GM23338 (cell line): Measurements from ENCODE around the gene KEAP1. TPM values are rescaled to one million over a fixed set of nuclear protein-coding genes. Genes with fewer than 3 reads are reported as not detected.
A peak's percentile ranks its signal among the peaks of the same experiment; 100 is the strongest.

Experiments
- ATAC-seq: fragments of 200-7000 bp; cut with Tn5 transposase; 3 replicates; pipeline ENCODE4 v1.9.1; 2020
- DNase-seq: peaks from one replicate; pipeline ENCODE4 v3.0.0-alpha.2; 2015; ENCODE audit warnings: low spot score
- H2AFZ ChIP-seq: fragments of 200-600 bp; sonication (generic); 2 replicates; pipeline ENCODE4 v1.8.0; 2016; ENCODE audit warnings: antibody characterized with exemption, mild to moderate bottlenecking, moderate library complexity
- H3F3A ChIP-seq: fragments of 200-600 bp; sonication (generic); replicated peaks from 2 replicates; pipeline ENCODE4 v1.8.0; 2017; ENCODE audit warnings: antibody characterized with exemption, mixed run types, low read depth
- H3K27ac ChIP-seq: fragments of 200-600 bp; sonication (generic); 2 replicates; pipeline ENCODE4 v1.6.1; 2016; ENCODE audit warnings: low read depth
- H3K27me3 ChIP-seq: fragments of 200-600 bp; sonication (generic); 2 replicates; pipeline ENCODE4 v1.8.0; 2016; ENCODE audit warnings: mild to moderate bottlenecking, mixed run types, moderate library complexity; ENCODE audit not compliant: insufficient read depth
- H3K36me3 ChIP-seq: fragments of 200-600 bp; sonication (generic); 2 replicates; pipeline ENCODE4 v1.8.0; 2016; ENCODE audit warnings: mild to moderate bottlenecking; ENCODE audit not compliant: insufficient read depth
- H3K4me1 ChIP-seq: fragments of 200-600 bp; sonication (generic); 2 replicates; pipeline ENCODE4 v1.8.0; 2016; ENCODE audit warnings: mild to moderate bottlenecking, moderate library complexity; ENCODE audit not compliant: insufficient read depth
- H3K4me2 ChIP-seq: fragments of 200-600 bp; sonication (generic); 2 replicates; pipeline ENCODE4 v1.7.1; 2017; ENCODE audit warnings: mixed run types
- H3K4me3 ChIP-seq: fragments of 200-600 bp; sonication (generic); 2 replicates; pipeline ENCODE4 v1.6.1; 2016; ENCODE audit warnings: mixed run types
- H3K79me2 ChIP-seq: fragments of 200-600 bp; sonication (generic); replicated peaks from 2 replicates; pipeline ENCODE4 v1.8.0; 2017; ENCODE audit warnings: mild to moderate bottlenecking; ENCODE audit not compliant: insufficient read depth
- H3K9me2 ChIP-seq: fragments of 200-600 bp; sonication (generic); 2 replicates; pipeline ENCODE4 v1.8.0; 2017; ENCODE audit not compliant: insufficient read depth
- H4K20me1 ChIP-seq: fragments of 200-600 bp; sonication (generic); replicated peaks from 2 replicates; pipeline ENCODE4 v1.8.0; 2017; ENCODE audit warnings: mild to moderate bottlenecking; ENCODE audit not compliant: insufficient read depth
- H3K27ac Mint-ChIP-seq: 2 replicates; pipeline ENCODE4 v1.8.0; 2020; ENCODE audit warnings: inconsistent platforms, mild to moderate bottlenecking, moderate library complexity, mixed read lengths
- H3K27me3 Mint-ChIP-seq: 3 replicates; pipeline ENCODE4 v1.8.0; 2022; ENCODE audit warnings: low read depth, mild to moderate bottlenecking, moderate library complexity, mixed read lengths, inconsistent platforms; ENCODE audit not compliant: insufficient read depth, poor library complexity
- H3K36me3 Mint-ChIP-seq: 3 replicates; pipeline ENCODE4 v1.8.0; 2021; ENCODE audit warnings: low read depth, mild to moderate bottlenecking, inconsistent platforms, moderate library complexity, mixed read lengths
- H3K4me1 Mint-ChIP-seq: 3 replicates; pipeline ENCODE4 v1.8.0; 2020; ENCODE audit warnings: mild to moderate bottlenecking, inconsistent platforms, mixed read lengths
- H3K4me3 Mint-ChIP-seq: 3 replicates; pipeline ENCODE4 v1.8.0; 2021; ENCODE audit warnings: moderate library complexity, mild to moderate bottlenecking, inconsistent platforms, mixed read lengths
- H3K9me3 Mint-ChIP-seq: 3 replicates; pipeline ENCODE4 v1.8.0; 2020; ENCODE audit warnings: moderate library complexity, mild to moderate bottlenecking, inconsistent platforms, mixed read lengths
- CREB1 ChIP-seq: fragments of 250-450 bp; sonication (Bioruptor Pico); IDR thresholded peaks from 2 replicates; pipeline ENCODE4 v1.5.0; 2020; ENCODE audit warnings: low read depth, mild to moderate bottlenecking, moderate library complexity
- NANOG ChIP-seq: IDR thresholded peaks from 2 replicates; pipeline ENCODE4 v1.6.1; 2016; ENCODE audit warnings: antibody characterized with exemption, borderline replicate concordance
- STAT1 ChIP-seq: IDR thresholded peaks from one replicate; pipeline ENCODE4 v1.6.1; 2016; ENCODE audit warnings: antibody characterized with exemption; ENCODE audit not compliant: unreplicated experiment
- ZNF331 ChIP-seq: fragments of 250-450 bp; sonication (Bioruptor Pico); IDR thresholded peaks from 2 replicates; pipeline ENCODE4 v1.5.0; 2020; ENCODE audit warnings: low read depth, mild to moderate bottlenecking, moderate library complexity
- polyA plus RNA-seq: library from polyadenylated mRNA; unstranded; fragments of >200 nt; fragmentation: Nextera tagmentation; extraction: Ambion mirVana; gene quantifications from 2 replicates; pipeline ENCODE4 v1.2.1, GENCODE V29; 2016
- total RNA-seq: library from RNA; depleted of rRNA; stranded (reverse); fragments of >200 nt; shearing (Covaris generic); gene quantifications from 2 replicates; pipeline ENCODE4 v1.2.3, GENCODE V29; 2014
- TF ChIP-seq, protein P1 (sequence below): fragments of 250-450 bp; sonication (Bioruptor Pico); IDR thresholded peaks from 2 replicates; pipeline ENCODE4 v1.5.0; 2020; ENCODE audit warnings: mild to moderate bottlenecking, moderate library complexity
- TF ChIP-seq, protein P2 (sequence below): IDR thresholded peaks from 2 replicates; pipeline ENCODE4 v1.6.1; 2016; ENCODE audit warnings: antibody characterized with exemption
- TF ChIP-seq, protein P3 (sequence below), 2 experiments: fragments of 200-600 bp in 1 of 2; sonication (generic) in 1 of 2; conservative IDR thresholded peaks; 2 replicates each; pipeline versions ENCODE4 v1.5.1 to v1.6.1; 2016 to 2017; ENCODE audit warnings: antibody characterized with exemption in 2 of 2, low read depth in 2 of 2, mild to moderate bottlenecking in 2 of 2, moderate library complexity in 1 of 2

KEAP1 gene
- total and polyA plus RNA-seq, 2 experiments from 2014 or later: 57.8 to 77.5 TPM

DNA sequence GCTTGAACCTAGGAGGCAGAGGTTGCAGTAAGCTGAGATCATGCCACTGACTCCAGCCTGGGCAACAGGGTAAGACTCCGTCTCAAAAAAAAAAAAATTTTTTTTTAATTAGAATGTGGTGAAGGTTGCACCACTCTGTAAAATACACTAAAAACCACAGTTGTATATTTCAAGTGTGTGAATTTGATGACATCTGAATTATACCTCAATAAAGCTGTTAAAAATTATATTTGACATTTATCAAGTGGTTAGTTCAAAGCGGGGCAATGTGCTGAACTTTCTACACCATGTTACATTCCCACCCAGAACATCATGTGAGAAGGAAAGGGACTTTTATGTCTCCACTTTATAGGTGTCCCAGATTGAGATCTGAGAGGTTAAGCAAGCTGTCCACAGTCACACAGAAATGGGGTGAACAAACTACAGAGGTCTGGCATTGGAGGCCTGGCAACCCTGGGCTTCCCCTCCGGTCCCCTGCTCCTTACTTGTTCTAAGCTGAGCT lies 20.0 kb upstream of the KEAP1 start (continued):
- TF ChIP-seq, protein P1, sequence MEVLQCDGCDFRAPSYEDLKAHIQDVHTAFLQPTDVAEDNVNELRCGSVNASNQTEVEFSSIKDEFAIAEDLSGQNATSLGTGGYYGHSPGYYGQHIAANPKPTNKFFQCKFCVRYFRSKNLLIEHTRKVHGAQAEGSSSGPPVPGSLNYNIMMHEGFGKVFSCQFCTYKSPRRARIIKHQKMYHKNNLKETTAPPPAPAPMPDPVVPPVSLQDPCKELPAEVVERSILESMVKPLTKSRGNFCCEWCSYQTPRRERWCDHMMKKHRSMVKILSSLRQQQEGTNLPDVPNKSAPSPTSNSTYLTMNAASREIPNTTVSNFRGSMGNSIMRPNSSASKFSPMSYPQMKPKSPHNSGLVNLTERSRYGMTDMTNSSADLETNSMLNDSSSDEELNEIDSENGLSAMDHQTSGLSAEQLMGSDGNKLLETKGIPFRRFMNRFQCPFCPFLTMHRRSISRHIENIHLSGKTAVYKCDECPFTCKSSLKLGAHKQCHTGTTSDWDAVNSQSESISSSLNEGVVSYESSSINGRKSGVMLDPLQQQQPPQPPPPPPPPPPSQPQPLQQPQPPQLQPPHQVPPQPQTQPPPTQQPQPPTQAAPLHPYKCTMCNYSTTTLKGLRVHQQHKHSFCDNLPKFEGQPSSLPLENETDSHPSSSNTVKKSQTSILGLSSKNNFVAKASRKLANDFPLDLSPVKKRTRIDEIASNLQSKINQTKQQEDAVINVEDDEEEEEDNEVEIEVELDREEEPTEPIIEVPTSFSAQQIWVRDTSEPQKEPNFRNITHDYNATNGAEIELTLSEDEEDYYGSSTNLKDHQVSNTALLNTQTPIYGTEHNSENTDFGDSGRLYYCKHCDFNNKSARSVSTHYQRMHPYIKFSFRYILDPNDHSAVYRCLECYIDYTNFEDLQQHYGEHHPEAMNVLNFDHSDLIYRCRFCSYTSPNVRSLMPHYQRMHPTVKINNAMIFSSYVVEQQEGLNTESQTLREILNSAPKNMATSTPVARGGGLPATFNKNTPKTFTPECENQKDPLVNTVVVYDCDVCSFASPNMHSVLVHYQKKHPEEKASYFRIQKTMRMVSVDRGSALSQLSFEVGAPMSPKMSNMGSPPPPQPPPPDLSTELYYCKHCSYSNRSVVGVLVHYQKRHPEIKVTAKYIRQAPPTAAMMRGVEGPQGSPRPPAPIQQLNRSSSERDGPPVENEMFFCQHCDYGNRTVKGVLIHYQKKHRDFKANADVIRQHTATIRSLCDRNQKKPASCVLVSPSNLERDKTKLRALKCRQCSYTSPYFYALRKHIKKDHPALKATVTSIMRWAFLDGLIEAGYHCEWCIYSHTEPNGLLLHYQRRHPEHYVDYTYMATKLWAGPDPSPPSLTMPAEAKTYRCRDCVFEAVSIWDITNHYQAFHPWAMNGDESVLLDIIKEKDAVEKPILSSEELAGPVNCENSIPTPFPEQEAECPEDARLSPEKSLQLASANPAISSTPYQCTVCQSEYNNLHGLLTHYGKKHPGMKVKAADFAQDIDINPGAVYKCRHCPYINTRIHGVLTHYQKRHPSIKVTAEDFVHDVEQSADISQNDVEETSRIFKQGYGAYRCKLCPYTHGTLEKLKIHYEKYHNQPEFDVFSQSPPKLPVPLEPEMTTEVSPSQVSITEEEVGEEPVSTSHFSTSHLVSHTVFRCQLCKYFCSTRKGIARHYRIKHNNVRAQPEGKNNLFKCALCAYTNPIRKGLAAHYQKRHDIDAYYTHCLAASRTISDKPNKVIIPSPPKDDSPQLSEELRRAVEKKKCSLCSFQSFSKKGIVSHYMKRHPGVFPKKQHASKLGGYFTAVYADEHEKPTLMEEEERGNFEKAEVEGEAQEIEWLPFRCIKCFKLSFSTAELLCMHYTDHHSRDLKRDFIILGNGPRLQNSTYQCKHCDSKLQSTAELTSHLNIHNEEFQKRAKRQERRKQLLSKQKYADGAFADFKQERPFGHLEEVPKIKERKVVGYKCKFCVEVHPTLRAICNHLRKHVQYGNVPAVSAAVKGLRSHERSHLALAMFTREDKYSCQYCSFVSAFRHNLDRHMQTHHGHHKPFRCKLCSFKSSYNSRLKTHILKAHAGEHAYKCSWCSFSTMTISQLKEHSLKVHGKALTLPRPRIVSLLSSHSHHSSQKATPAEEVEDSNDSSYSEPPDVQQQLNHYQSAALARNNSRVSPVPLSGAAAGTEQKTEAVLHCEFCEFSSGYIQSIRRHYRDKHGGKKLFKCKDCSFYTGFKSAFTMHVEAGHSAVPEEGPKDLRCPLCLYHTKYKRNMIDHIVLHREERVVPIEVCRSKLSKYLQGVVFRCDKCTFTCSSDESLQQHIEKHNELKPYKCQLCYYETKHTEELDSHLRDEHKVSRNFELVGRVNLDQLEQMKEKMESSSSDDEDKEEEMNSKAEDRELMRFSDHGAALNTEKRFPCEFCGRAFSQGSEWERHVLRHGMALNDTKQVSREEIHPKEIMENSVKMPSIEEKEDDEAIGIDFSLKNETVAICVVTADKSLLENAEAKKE (CRISPR knock-in tag): no peak
- no peak for TF ChIP-seq ZNF331 (CRISPR knock-in tag)

DNA sequence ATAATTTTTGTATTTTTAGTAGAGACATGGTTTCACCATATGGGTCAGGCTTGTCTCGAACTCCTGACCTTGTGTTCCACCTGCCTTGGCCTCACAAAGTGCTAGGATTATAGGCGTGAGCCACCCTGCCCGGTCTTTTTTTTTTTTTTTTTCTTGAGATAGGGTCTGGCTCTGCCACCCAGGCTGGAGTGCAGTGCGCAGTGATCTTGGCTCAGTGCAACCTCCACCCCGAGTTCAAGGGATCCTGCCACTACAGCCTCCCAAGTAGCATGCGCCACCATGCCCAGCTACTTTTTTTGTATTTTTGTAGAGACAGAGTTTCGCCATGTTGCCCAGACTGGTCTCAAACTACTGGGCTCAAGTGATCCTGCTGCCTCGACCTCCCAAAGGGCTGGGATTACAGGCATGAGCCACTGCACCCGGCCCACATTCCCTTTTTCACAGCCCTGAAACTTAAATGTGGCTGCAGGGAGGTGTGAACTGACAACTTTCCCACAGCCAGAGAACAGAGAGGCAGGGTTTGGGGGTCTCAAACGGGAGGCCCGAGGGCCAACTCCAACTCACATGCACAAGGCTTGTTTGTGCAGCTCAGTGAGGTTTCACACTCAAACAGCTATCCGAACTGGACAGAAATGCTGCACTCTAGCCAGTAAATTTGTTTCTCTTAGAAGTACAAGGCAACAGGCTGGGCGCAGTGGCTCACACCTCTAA lies 18.5 kb upstream of the KEAP1 start:
- Histone ChIP-seq H3F3A (peaks cover 11% of the 10 kb centered on the region; the same call in 1 of the 2 replicates), H3K79me2 (no peaks in the 10 kb centered on the region), H3K27ac (no peak overlapping the region), H2AFZ (peak overlapping the region; percentile 63; the same call in 1 of the 2 replicates), H3K27me3 (peaks cover 37% of the 10 kb centered on the region), H3K36me3 (no peaks in the 10 kb centered on the region), H3K9me2 (no peaks in the 10 kb centered on the region), H3K4me3 (no peak overlapping the region), H4K20me1 (no peaks in the 10 kb centered on the region), H3K4me1 (peaks cover 10% of the 10 kb centered on the region), H3K4me2 (no peak overlapping the region)
- DNase-seq: no peak
- Mint-ChIP-seq H3K27me3 (peaks cover 27% of the 10 kb centered on the region), H3K27ac (no peak overlapping the region), H3K4me1 (peaks cover 21% of the 10 kb centered on the region), H3K36me3 (no peaks in the 10 kb centered on the region; the same call in 2 of the 3 replicates), H3K4me3 (no peak overlapping the region), H3K9me3 (no peaks in the 10 kb centered on the region; the same call in 2 of the 3 replicates)
- ATAC-seq: no peak
- no peak for TF ChIP-seq CREB1 (CRISPR knock-in tag)
- TF ChIP-seq, protein P2, sequence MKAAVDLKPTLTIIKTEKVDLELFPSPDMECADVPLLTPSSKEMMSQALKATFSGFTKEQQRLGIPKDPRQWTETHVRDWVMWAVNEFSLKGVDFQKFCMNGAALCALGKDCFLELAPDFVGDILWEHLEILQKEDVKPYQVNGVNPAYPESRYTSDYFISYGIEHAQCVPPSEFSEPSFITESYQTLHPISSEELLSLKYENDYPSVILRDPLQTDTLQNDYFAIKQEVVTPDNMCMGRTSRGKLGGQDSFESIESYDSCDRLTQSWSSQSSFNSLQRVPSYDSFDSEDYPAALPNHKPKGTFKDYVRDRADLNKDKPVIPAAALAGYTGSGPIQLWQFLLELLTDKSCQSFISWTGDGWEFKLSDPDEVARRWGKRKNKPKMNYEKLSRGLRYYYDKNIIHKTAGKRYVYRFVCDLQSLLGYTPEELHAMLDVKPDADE: no peak
- no peak for TF ChIP-seq NANOG
- TF ChIP-seq, protein P3, sequence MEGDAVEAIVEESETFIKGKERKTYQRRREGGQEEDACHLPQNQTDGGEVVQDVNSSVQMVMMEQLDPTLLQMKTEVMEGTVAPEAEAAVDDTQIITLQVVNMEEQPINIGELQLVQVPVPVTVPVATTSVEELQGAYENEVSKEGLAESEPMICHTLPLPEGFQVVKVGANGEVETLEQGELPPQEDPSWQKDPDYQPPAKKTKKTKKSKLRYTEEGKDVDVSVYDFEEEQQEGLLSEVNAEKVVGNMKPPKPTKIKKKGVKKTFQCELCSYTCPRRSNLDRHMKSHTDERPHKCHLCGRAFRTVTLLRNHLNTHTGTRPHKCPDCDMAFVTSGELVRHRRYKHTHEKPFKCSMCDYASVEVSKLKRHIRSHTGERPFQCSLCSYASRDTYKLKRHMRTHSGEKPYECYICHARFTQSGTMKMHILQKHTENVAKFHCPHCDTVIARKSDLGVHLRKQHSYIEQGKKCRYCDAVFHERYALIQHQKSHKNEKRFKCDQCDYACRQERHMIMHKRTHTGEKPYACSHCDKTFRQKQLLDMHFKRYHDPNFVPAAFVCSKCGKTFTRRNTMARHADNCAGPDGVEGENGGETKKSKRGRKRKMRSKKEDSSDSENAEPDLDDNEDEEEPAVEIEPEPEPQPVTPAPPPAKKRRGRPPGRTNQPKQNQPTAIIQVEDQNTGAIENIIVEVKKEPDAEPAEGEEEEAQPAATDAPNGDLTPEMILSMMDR (conservative IDR thresholded peaks at IDR 0.05; ENCODE audit: low read depth in 2 of 2): no peak
- no peak for TF ChIP-seq STAT1
- TF ChIP-seq ZNF331 (CRISPR knock-in tag): no peak
